Neural progenitor cell (in vitro differentiated cells): ENCODE measurements around the gene POC5. TPM values are rescaled to one million over a fixed set of nuclear protein-coding genes. Genes with fewer than 3 reads are reported as not detected.

Experiments
- DNase-seq: peaks from one replicate; pipeline ENCODE4 v3.0.0-alpha.2; 2016; ENCODE audit warnings: low spot score
- H2AFZ ChIP-seq: fragments of 200-600 bp; sonication (generic); replicated peaks from 2 replicates; pipeline ENCODE4 v1.6.1; 2016; ENCODE audit warnings: antibody characterized with exemption
- H3F3A ChIP-seq: fragments of 200-600 bp; sonication (generic); 2 replicates; pipeline ENCODE4 v1.6.1; 2016; ENCODE audit warnings: antibody characterized with exemption, low read depth
- H3K27ac ChIP-seq: fragments of 200-600 bp; sonication (generic); 2 replicates; pipeline ENCODE4 v1.5.1; 2016; ENCODE audit warnings: mild to moderate bottlenecking
- H3K27me3 ChIP-seq: fragments of 200-600 bp; sonication (generic); 2 replicates; pipeline ENCODE4 v1.6.1; 2016; ENCODE audit warnings: mild to moderate bottlenecking, moderate library complexity
- H3K36me3 ChIP-seq: fragments of 200-600 bp; sonication (generic); 2 replicates; pipeline ENCODE4 v1.5.1; 2016
- H3K4me1 ChIP-seq: fragments of 200-600 bp; sonication (generic); 2 replicates; pipeline ENCODE4 v1.6.1; 2016; ENCODE audit warnings: mixed run types
- H3K4me2 ChIP-seq: fragments of 200-600 bp; sonication (generic); 2 replicates; pipeline ENCODE4 v1.6.1; 2016
- H3K4me3 ChIP-seq: fragments of 200-600 bp; sonication (generic); 2 replicates; pipeline ENCODE4 v1.5.1; 2016
- H3K79me2 ChIP-seq: fragments of 200-600 bp; sonication (generic); 2 replicates; pipeline ENCODE4 v1.6.1; 2016; ENCODE audit warnings: low read depth
- H3K9ac ChIP-seq: fragments of 200-600 bp; sonication (generic); 2 replicates; pipeline ENCODE4 v1.6.1; 2016
- H3K9me3 ChIP-seq: fragments of 200-600 bp; sonication (generic); 2 replicates; pipeline ENCODE4 v1.5.1; 2016; ENCODE audit warnings: low read depth
- H4K20me1 ChIP-seq: fragments of 200-600 bp; sonication (generic); 2 replicates; pipeline ENCODE4 v1.6.1; 2016; ENCODE audit warnings: low read depth
- H3K27ac Mint-ChIP-seq: 3 replicates; pipeline ENCODE4 v1.8.0; 2021; ENCODE audit warnings: mixed read lengths
- H3K27me3 Mint-ChIP-seq: 2 replicates; pipeline ENCODE4 v1.8.0; 2022; ENCODE audit warnings: low read depth, mild to moderate bottlenecking, inconsistent platforms, moderate library complexity, mixed read lengths; ENCODE audit not compliant: insufficient read depth
- H3K36me3 Mint-ChIP-seq: 3 replicates; pipeline ENCODE4 v1.8.0; 2021; ENCODE audit warnings: mixed read lengths
- H3K4me1 Mint-ChIP-seq: 3 replicates; pipeline ENCODE4 v1.8.0; 2021; ENCODE audit warnings: mixed read lengths
- H3K4me3 Mint-ChIP-seq: 3 replicates; pipeline ENCODE4 v1.8.0; 2021; ENCODE audit warnings: mild to moderate bottlenecking, moderate library complexity, mixed read lengths
- H3K9me3 Mint-ChIP-seq: 3 replicates; pipeline ENCODE4 v1.8.0; 2020; ENCODE audit warnings: mixed read lengths
- EZH2 ChIP-seq: fragments of 200-600 bp; sonication (generic); IDR thresholded peaks from 2 replicates; pipeline ENCODE4 v1.6.1; 2017; ENCODE audit warnings: antibody characterized with exemption, mild to moderate bottlenecking, moderate library complexity
- EZH2phosphoT487 ChIP-seq: fragments of 200-600 bp; sonication (generic); IDR thresholded peaks from 2 replicates; pipeline ENCODE4 v1.6.1; 2017; ENCODE audit warnings: antibody characterized with exemption
- total RNA-seq: library from RNA; depleted of rRNA; stranded (reverse); fragments of >200 nt; gene quantifications from 2 replicates; pipeline ENCODE4 v1.2.3, GENCODE V29; 2015; ENCODE audit warnings: low replicate concordance
- TF ChIP-seq, protein P1 (sequence below): fragments of 200-600 bp; sonication (generic); IDR thresholded peaks from 2 replicates; pipeline ENCODE4 v1.5.1; 2017; ENCODE audit warnings: antibody characterized with exemption, mild to moderate bottlenecking

Gene POC5
- total RNA-seq, 1 donor from 2014 or later, result 58.2 TPM

DNA sequence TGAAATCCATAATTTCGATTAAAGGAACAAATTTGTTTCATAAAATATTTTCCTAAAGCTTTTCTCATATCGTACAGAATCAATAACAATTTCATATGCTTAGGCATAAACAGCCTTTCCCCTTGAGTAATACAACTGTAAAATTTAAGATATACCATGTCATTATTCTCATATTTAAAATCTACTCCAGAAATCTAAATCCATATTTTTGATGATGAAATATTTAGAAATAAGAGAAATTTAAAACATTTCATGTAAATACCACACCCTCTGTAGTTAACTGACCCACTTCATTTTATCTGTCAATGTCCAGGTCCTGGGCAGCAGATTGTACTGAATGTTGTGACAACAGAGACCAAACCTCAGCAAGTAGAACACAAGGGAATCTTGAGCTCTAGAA is 5.1 kb downstream of the POC5 start:
- DNase-seq, result no peak
- TF ChIP-seq, protein P1, sequence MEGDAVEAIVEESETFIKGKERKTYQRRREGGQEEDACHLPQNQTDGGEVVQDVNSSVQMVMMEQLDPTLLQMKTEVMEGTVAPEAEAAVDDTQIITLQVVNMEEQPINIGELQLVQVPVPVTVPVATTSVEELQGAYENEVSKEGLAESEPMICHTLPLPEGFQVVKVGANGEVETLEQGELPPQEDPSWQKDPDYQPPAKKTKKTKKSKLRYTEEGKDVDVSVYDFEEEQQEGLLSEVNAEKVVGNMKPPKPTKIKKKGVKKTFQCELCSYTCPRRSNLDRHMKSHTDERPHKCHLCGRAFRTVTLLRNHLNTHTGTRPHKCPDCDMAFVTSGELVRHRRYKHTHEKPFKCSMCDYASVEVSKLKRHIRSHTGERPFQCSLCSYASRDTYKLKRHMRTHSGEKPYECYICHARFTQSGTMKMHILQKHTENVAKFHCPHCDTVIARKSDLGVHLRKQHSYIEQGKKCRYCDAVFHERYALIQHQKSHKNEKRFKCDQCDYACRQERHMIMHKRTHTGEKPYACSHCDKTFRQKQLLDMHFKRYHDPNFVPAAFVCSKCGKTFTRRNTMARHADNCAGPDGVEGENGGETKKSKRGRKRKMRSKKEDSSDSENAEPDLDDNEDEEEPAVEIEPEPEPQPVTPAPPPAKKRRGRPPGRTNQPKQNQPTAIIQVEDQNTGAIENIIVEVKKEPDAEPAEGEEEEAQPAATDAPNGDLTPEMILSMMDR, result no peak
- TF ChIP-seq EZH2, result no peak
- Histone ChIP-seq H3F3A (peaks cover 9% of the 10 kb centered on the region), H3K9ac (no peak overlapping the region), H3K36me3 (peaks cover 6% of the 10 kb centered on the region), H3K9me3 (no peaks in the 10 kb centered on the region), H4K20me1 (no peaks in the 10 kb centered on the region), H3K4me1 (peaks cover 10% of the 10 kb centered on the region), H3K27ac (no peak overlapping the region), H2AFZ (no peak overlapping the region), H3K27me3 (no peaks in the 10 kb centered on the region), H3K4me2 (no peak overlapping the region), H3K79me2 (peaks cover 32% of the 10 kb centered on the region), H3K4me3 (no peak overlapping the region)
- H3K4me1 Mint-ChIP-seq, result peaks cover 13% of the 10 kb centered on the region
- no peak overlapping the region for H3K4me3 Mint-ChIP-seq
- H3K36me3 Mint-ChIP-seq, result peaks cover 13% of the 10 kb centered on the region
- no peaks in the 10 kb centered on the region for H3K9me3 Mint-ChIP-seq
- H3K27me3 Mint-ChIP-seq, result peaks cover 6% of the 10 kb centered on the region
- no peak overlapping the region for H3K27ac Mint-ChIP-seq

DNA sequence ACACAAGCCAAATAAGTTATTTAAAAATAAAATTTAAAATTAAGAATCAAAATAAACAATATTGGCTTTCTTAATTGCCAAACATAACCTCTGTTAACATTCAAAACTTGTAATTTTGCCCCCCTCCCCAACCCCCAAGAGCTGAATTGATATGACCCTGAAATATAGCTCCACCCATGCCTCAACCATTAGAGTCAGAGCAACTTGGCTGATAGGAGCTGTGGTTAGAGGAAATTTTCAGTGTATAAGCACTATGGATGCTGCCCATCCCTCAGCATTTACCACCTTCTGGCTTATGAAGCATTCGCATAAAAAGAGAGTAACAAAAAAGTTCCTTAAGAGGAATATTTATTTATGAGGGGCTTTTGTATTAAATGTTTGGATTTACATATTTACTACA is 6.1 kb downstream of the POC5 start:
- Histone ChIP-seq H3K4me1 (peaks cover 6% of the 10 kb centered on the region), H3F3A (no peaks in the 10 kb centered on the region), H4K20me1 (no peaks in the 10 kb centered on the region), H3K79me2 (peaks cover 25% of the 10 kb centered on the region), H3K27me3 (no peaks in the 10 kb centered on the region), H3K36me3 (peaks cover 6% of the 10 kb centered on the region), H3K27ac (no peak overlapping the region), H3K4me2 (no peak overlapping the region), H2AFZ (no peak overlapping the region), H3K4me3 (no peak overlapping the region), H3K9me3 (no peaks in the 10 kb centered on the region), H3K9ac (no peak overlapping the region)
- no peaks in the 10 kb centered on the region for H3K9me3 Mint-ChIP-seq
- peaks cover 13% of the 10 kb centered on the region for H3K36me3 Mint-ChIP-seq
- H3K4me3 Mint-ChIP-seq, result no peak overlapping the region
- H3K27ac Mint-ChIP-seq, result no peak overlapping the region
- peaks cover 13% of the 10 kb centered on the region for H3K4me1 Mint-ChIP-seq
- H3K27me3 Mint-ChIP-seq, result peaks cover 4% of the 10 kb centered on the region
- no peak for DNase-seq
- TF ChIP-seq, protein P1, result no peak
- TF ChIP-seq EZH2phosphoT487 (no peak), EZH2 (no peak)

DNA sequence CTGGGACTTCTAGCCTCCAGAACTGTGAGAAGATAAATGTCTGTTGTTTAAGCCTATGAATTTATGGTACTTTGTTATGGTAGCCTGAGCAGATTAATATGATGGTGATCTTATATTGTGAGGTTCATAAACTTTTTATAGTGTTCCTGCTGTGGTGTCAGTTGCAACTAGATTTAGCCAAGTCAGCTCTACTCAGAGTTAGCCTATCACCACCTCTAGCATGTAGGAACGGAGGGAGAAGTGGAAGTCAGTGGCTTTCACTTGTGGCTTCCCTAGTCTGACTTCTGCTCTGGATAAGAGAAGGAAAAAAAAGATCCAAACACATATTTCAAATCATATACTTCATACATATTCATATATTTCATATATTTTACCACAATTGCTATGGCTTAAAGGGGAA is 6.6 kb downstream of the POC5 start:
- H3K4me1 ChIP-seq, result peaks cover 1% of the 10 kb centered on the region

More for the DNA sequence above, 6.6 kb downstream of the POC5 start:
- H3K36me3 ChIP-seq, result peaks cover 6% of the 10 kb centered on the region
- TF ChIP-seq EZH2 (no peak), EZH2phosphoT487 (no peak)
- TF ChIP-seq, protein P1, result no peak
- no peak overlapping the region for H3K9ac ChIP-seq
- H2AFZ ChIP-seq, result no peak overlapping the region
- no peaks in the 10 kb centered on the region for H3K27me3 ChIP-seq
- Mint-ChIP-seq H3K36me3 (peaks cover 13% of the 10 kb centered on the region), H3K27ac (no peak overlapping the region), H3K4me1 (peaks cover 9% of the 10 kb centered on the region), H3K9me3 (no peaks in the 10 kb centered on the region), H3K4me3 (no peak overlapping the region), H3K27me3 (peaks cover 3% of the 10 kb centered on the region)
- no peaks in the 10 kb centered on the region for H4K20me1 ChIP-seq
- H3K4me3 ChIP-seq, result no peak overlapping the region
- H3K4me2 ChIP-seq, result no peak overlapping the region
- peaks cover 20% of the 10 kb centered on the region for H3K79me2 ChIP-seq
- H3K27ac ChIP-seq, result no peak overlapping the region
- no peaks in the 10 kb centered on the region for H3F3A ChIP-seq
- no peak for DNase-seq
- H3K9me3 ChIP-seq, result no peaks in the 10 kb centered on the region
